ENCODE data around the gene TNFSF4. TPM values are rescaled to one million over a fixed set of nuclear protein-coding genes. Genes with fewer than 3 reads are reported as not detected.

The TNFSF4 gene
- total RNA-seq, 2 experiments from 2014 or later: 0.17 to 0.33 TPM

DNA sequence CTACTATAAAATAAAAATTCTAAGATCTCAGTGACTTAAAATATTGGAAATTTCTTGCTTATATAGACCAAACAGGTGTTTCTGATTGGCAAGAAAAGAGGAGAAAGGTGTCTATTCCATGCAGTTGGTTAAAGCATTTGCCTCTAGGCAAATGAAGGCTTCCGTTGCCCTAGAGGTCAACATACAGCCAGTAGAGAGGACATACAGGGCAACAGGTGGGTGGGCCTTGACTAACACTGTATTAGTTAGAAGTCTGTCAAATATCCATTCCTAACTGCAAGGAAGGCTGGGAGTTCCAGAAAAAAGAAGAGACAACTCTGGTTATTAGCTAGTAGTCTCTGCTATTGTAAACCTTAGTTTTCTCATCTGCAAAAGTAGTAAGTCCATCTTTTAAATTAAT is 43.0 kb downstream of the TNFSF4 start:
- Histone ChIP-seq H3K4me3 (ENCODE audit: low read length) (no peak overlapping the region), H3K9me3 (ENCODE audit: control insufficient read depth in 1 of 2, insufficient read depth in 1 of 2, low read length in 2 of 2) (no peaks in the 10 kb centered on the region), H3K27ac (ENCODE audit: low read depth in 1 of 2, low read length in 2 of 2) (no peak overlapping the region), H3K4me1 (ENCODE audit: insufficient read depth, low read length) (no peaks in the 10 kb centered on the region), H3K36me3 (ENCODE audit: insufficient read depth, low read length) (no peaks in the 10 kb centered on the region), H3K27me3 (ENCODE audit: control insufficient read depth in 1 of 2, insufficient read depth in 2 of 2, low read length in 2 of 2) (no peaks in the 10 kb centered on the region)
- ATAC-seq (ENCODE audit: poor library complexity) (no peak), DNase-seq (no peak)
- intact Hi-C loops (cut with DNase I, micrococcal nuclease): no loop called here
- no peaks in the 10 kb centered on the region for H3K36me3 Mint-ChIP-seq (ENCODE audit: low read depth)
- POLR2A ChIA-PET: no interaction called here
- TF ChIP-seq, protein P1, sequence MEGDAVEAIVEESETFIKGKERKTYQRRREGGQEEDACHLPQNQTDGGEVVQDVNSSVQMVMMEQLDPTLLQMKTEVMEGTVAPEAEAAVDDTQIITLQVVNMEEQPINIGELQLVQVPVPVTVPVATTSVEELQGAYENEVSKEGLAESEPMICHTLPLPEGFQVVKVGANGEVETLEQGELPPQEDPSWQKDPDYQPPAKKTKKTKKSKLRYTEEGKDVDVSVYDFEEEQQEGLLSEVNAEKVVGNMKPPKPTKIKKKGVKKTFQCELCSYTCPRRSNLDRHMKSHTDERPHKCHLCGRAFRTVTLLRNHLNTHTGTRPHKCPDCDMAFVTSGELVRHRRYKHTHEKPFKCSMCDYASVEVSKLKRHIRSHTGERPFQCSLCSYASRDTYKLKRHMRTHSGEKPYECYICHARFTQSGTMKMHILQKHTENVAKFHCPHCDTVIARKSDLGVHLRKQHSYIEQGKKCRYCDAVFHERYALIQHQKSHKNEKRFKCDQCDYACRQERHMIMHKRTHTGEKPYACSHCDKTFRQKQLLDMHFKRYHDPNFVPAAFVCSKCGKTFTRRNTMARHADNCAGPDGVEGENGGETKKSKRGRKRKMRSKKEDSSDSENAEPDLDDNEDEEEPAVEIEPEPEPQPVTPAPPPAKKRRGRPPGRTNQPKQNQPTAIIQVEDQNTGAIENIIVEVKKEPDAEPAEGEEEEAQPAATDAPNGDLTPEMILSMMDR (IDR thresholded peaks at IDR 0.05): no peak
- no peak overlapping the region for H3K4me3 Mint-ChIP-seq
- no peak overlapping the region for H3K27ac Mint-ChIP-seq
- no peaks in the 10 kb centered on the region for H3K27me3 Mint-ChIP-seq
- no peaks in the 10 kb centered on the region for H3K4me1 Mint-ChIP-seq (ENCODE audit: low read depth)
- CTCF ChIA-PET: no interaction called here
- no peaks in the 10 kb centered on the region for H3K9me3 Mint-ChIP-seq

DNA sequence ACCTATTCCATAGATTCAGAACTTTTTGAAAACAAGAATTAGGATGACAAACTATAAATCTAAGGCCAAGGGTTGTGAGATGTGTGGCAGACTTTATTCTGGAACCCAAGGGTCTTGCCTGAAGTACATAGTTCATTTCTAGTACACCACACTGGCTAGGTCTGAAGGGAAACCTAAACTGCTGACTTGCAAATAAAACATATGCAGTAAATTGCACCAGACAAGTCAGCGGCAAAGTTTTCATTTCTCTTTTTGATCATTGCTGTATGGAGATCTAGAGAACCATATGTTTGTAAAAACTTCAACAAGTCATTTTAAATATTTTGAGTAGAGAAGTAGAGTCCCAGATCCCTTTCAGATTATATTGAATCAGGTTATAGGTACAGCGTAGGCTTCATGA is 43.9 kb downstream of the TNFSF4 start:
- TF ChIP-seq, protein P1 (IDR thresholded peaks at IDR 0.05): no peak
- H3K9me3 Mint-ChIP-seq: no peaks in the 10 kb centered on the region
- H3K4me3 Mint-ChIP-seq: no peak overlapping the region
- intact Hi-C loops (cut with DNase I, micrococcal nuclease): no loop called here
- ChIA-PET POLR2A (no interaction called here), CTCF (no interaction called here)
- no peaks in the 10 kb centered on the region for H3K27me3 Mint-ChIP-seq
- Histone ChIP-seq H3K27me3 (ENCODE audit: control insufficient read depth in 1 of 2, insufficient read depth in 2 of 2, low read length in 2 of 2) (no peaks in the 10 kb centered on the region), H3K9me3 (ENCODE audit: control insufficient read depth in 1 of 2, insufficient read depth in 1 of 2, low read length in 2 of 2) (no peaks in the 10 kb centered on the region), H3K36me3 (ENCODE audit: insufficient read depth, low read length) (no peaks in the 10 kb centered on the region), H3K4me1 (ENCODE audit: insufficient read depth, low read length) (no peaks in the 10 kb centered on the region), H3K4me3 (ENCODE audit: low read length) (no peak overlapping the region), H3K27ac (ENCODE audit: low read depth in 1 of 2, low read length in 2 of 2) (no peak overlapping the region)
- no peak overlapping the region for H3K27ac Mint-ChIP-seq
- DNase-seq (no peak), ATAC-seq (ENCODE audit: poor library complexity) (no peak)
- no peaks in the 10 kb centered on the region for H3K36me3 Mint-ChIP-seq (ENCODE audit: low read depth)
- no peaks in the 10 kb centered on the region for H3K4me1 Mint-ChIP-seq (ENCODE audit: low read depth)

DNA sequence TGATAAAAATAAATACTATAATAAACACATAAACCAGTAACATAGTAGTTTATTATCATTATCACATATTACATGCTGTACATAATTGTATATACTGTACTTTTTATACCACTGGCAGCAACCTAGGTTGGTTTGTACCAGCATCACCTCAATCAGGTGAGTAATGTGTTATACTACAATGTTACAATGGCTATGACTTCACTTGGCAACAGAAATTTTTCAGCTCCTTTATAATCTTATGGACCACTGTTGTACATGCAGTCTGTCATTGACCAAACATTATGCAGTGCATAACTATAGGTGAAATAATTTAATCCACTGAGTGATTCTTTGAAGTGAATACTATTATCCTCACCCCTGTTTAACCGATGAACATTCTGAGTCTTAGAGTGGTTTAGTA is 44.5 kb downstream of the TNFSF4 start:
- no peaks in the 10 kb centered on the region for H3K36me3 Mint-ChIP-seq (ENCODE audit: low read depth)
- Histone ChIP-seq H3K4me1 (ENCODE audit: insufficient read depth, low read length) (no peaks in the 10 kb centered on the region), H3K36me3 (ENCODE audit: insufficient read depth, low read length) (no peaks in the 10 kb centered on the region), H3K9me3 (ENCODE audit: control insufficient read depth in 1 of 2, insufficient read depth in 1 of 2, low read length in 2 of 2) (no peaks in the 10 kb centered on the region), H3K27ac (ENCODE audit: low read depth in 1 of 2, low read length in 2 of 2) (no peak overlapping the region), H3K4me3 (ENCODE audit: low read length) (no peak overlapping the region), H3K27me3 (ENCODE audit: control insufficient read depth in 1 of 2, insufficient read depth in 2 of 2, low read length in 2 of 2) (no peaks in the 10 kb centered on the region)
- DNase-seq (no peak), ATAC-seq (ENCODE audit: poor library complexity) (no peak)
- ChIA-PET POLR2A (no interaction called here), CTCF (interaction anchor here (1.3 kb wide), 1 partner anchor 8 kb away, joined by 4 read pairs; no protein-coding TSS in a partner anchor)
- no peaks in the 10 kb centered on the region for H3K4me1 Mint-ChIP-seq (ENCODE audit: low read depth)
- no peaks in the 10 kb centered on the region for H3K27me3 Mint-ChIP-seq
- H3K9me3 Mint-ChIP-seq: no peaks in the 10 kb centered on the region
- no peak overlapping the region for H3K4me3 Mint-ChIP-seq
- intact Hi-C loops (cut with DNase I, micrococcal nuclease): no loop called here
- no peak overlapping the region for H3K27ac Mint-ChIP-seq
- TF ChIP-seq, protein P1 (IDR thresholded peaks at IDR 0.05): no peak

Data from CD4-positive, alpha-beta T cell (primary cell).